ENCODE data around the gene ATP8B2. TPM values are rescaled to one million over a fixed set of nuclear protein-coding genes. Genes with fewer than 3 reads are reported as not detected.
A peak's percentile ranks its signal among the peaks of the same experiment; 100 is the strongest.

Gene ATP8B2
- total and polyA plus RNA-seq, 4 donors, result 10.3 to 45.1 (median 32.6) TPM

- Histone ChIP-seq H3K9me3 (ENCODE audit: control insufficient read depth in 4 of 4, insufficient read depth in 3 of 4, low read length in 3 of 4) (no peaks in the 10 kb centered on the region), H3K27ac (ENCODE audit: low read depth in 1 of 2, low read length in 1 of 2) (no peak overlapping the region), H3K4me1 (ENCODE audit: control insufficient read depth in 5 of 5, insufficient read depth in 5 of 5, low read length in 5 of 5) (no peaks in the 10 kb centered on the region), H3K4me3 (no peak overlapping the region), H3K27me3 (ENCODE audit: control insufficient read depth in 3 of 3, insufficient read depth in 3 of 3, low read length in 2 of 3) (no peaks in the 10 kb centered on the region), H3K36me3 (ENCODE audit: control insufficient read depth in 4 of 4, insufficient read depth in 4 of 4, low read length in 4 of 4) (peaks cover 12 to 54% (median 39%) of the 10 kb centered on the region in 4 donors), H3K9ac (ENCODE audit: insufficient read depth in 1 of 2, low read length in 2 of 2) (no peak overlapping the region)
- DNase-seq (peak in 1 of 3 donors; percentile 24), ATAC-seq (ENCODE audit: insufficient read depth, low FRiP score) (no peak)
- WGBS, 2 donors, result 75 to 87% methylated on average over 15 of the region's 15 CpGs
- no peak for TF ChIP-seq CTCF (IDR thresholded peaks at IDR 0.05; ENCODE audit: control extremely low read depth, extremely low read depth)
Measured at GRCh38 chr1:154346276-154346917, 21.1 kb downstream of the ATP8B2 start.

GRCh38 chr1:154347961-154348360, 22.6 kb downstream of the ATP8B2 start:
- ATAC-seq (ENCODE audit: insufficient read depth, low FRiP score) (no peak), DNase-seq (no peak)
- Histone ChIP-seq H3K9me3 (ENCODE audit: control insufficient read depth in 4 of 4, insufficient read depth in 3 of 4, low read length in 3 of 4) (no peaks in the 10 kb centered on the region), H3K4me3 (no peak overlapping the region), H3K9ac (ENCODE audit: insufficient read depth in 1 of 2, low read length in 2 of 2) (no peak overlapping the region), H3K27ac (ENCODE audit: low read depth in 1 of 2, low read length in 1 of 2) (no peak overlapping the region), H3K27me3 (ENCODE audit: control insufficient read depth in 3 of 3, insufficient read depth in 3 of 3, low read length in 2 of 3) (no peaks in the 10 kb centered on the region), H3K4me1 (ENCODE audit: control insufficient read depth in 5 of 5, insufficient read depth in 5 of 5, low read length in 5 of 5) (peaks cover 0 to 8% (median 4%) of the 10 kb centered on the region in 5 donors), H3K36me3 (ENCODE audit: control insufficient read depth in 4 of 4, insufficient read depth in 4 of 4, low read length in 4 of 4) (peaks cover 3 to 45% (median 37%) of the 10 kb centered on the region in 4 donors)
- 78 to 83% methylated on average over 3 of the region's 3 CpGs for WGBS, 2 donors
- TF ChIP-seq CTCF (IDR thresholded peaks at IDR 0.05; ENCODE audit: control extremely low read depth, extremely low read depth), result no peak

GRCh38 chr1:154348429-154349076, 23.2 kb downstream of the ATP8B2 start:
- Histone ChIP-seq H3K36me3 (ENCODE audit: control insufficient read depth in 4 of 4, insufficient read depth in 4 of 4, low read length in 4 of 4) (peaks cover 0 to 41% (median 37%) of the 10 kb centered on the region in 4 donors), H3K27me3 (ENCODE audit: control insufficient read depth in 3 of 3, insufficient read depth in 3 of 3, low read length in 2 of 3) (no peaks in the 10 kb centered on the region), H3K9ac (ENCODE audit: insufficient read depth in 1 of 2, low read length in 2 of 2) (no peak overlapping the region), H3K4me1 (ENCODE audit: control insufficient read depth in 5 of 5, insufficient read depth in 5 of 5, low read length in 5 of 5) (peaks cover 0 to 11% (median 8%) of the 10 kb centered on the region in 5 donors), H3K4me3 (no peak overlapping the region), H3K27ac (ENCODE audit: low read depth in 1 of 2, low read length in 1 of 2) (peak overlapping the region in 1 of 2 donors; percentile 20), H3K9me3 (ENCODE audit: control insufficient read depth in 4 of 4, insufficient read depth in 3 of 4, low read length in 3 of 4) (no peaks in the 10 kb centered on the region)
- TF ChIP-seq CTCF (IDR thresholded peaks at IDR 0.05; ENCODE audit: control extremely low read depth, extremely low read depth), result no peak
- ATAC-seq (ENCODE audit: insufficient read depth, low FRiP score) (no peak), DNase-seq (no peak)
- 95% methylated on average over 27 of the region's 27 CpGs for WGBS, 2 donors
